Neural progenitor cell (in vitro differentiated cells): ENCODE results near the gene CSRP1. TPM values are rescaled to one million over a fixed set of nuclear protein-coding genes. Genes with fewer than 3 reads are reported as not detected.

Experiments used
- DNase-seq: peaks from one replicate; pipeline ENCODE4 v3.0.0-alpha.2; 2016; ENCODE audit warnings: low spot score
- H2AFZ ChIP-seq: fragments of 200-600 bp; sonication (generic); replicated peaks from 2 replicates; pipeline ENCODE4 v1.6.1; 2016; ENCODE audit warnings: antibody characterized with exemption
- H3F3A ChIP-seq: fragments of 200-600 bp; sonication (generic); 2 replicates; pipeline ENCODE4 v1.6.1; 2016; ENCODE audit warnings: antibody characterized with exemption, low read depth
- H3K27ac ChIP-seq: fragments of 200-600 bp; sonication (generic); 2 replicates; pipeline ENCODE4 v1.5.1; 2016; ENCODE audit warnings: mild to moderate bottlenecking
- H3K27me3 ChIP-seq: fragments of 200-600 bp; sonication (generic); 2 replicates; pipeline ENCODE4 v1.6.1; 2016; ENCODE audit warnings: mild to moderate bottlenecking, moderate library complexity
- H3K36me3 ChIP-seq: fragments of 200-600 bp; sonication (generic); 2 replicates; pipeline ENCODE4 v1.5.1; 2016
- H3K4me1 ChIP-seq: fragments of 200-600 bp; sonication (generic); 2 replicates; pipeline ENCODE4 v1.6.1; 2016; ENCODE audit warnings: mixed run types
- H3K4me2 ChIP-seq: fragments of 200-600 bp; sonication (generic); 2 replicates; pipeline ENCODE4 v1.6.1; 2016
- H3K4me3 ChIP-seq: fragments of 200-600 bp; sonication (generic); 2 replicates; pipeline ENCODE4 v1.5.1; 2016
- H3K79me2 ChIP-seq: fragments of 200-600 bp; sonication (generic); 2 replicates; pipeline ENCODE4 v1.6.1; 2016; ENCODE audit warnings: low read depth
- H3K9ac ChIP-seq: fragments of 200-600 bp; sonication (generic); 2 replicates; pipeline ENCODE4 v1.6.1; 2016
- H3K9me3 ChIP-seq: fragments of 200-600 bp; sonication (generic); 2 replicates; pipeline ENCODE4 v1.5.1; 2016; ENCODE audit warnings: low read depth
- H4K20me1 ChIP-seq: fragments of 200-600 bp; sonication (generic); 2 replicates; pipeline ENCODE4 v1.6.1; 2016; ENCODE audit warnings: low read depth
- H3K27ac Mint-ChIP-seq: 3 replicates; pipeline ENCODE4 v1.8.0; 2021; ENCODE audit warnings: mixed read lengths
- H3K27me3 Mint-ChIP-seq: 2 replicates; pipeline ENCODE4 v1.8.0; 2022; ENCODE audit warnings: low read depth, mild to moderate bottlenecking, inconsistent platforms, moderate library complexity, mixed read lengths; ENCODE audit not compliant: insufficient read depth
- H3K36me3 Mint-ChIP-seq: 3 replicates; pipeline ENCODE4 v1.8.0; 2021; ENCODE audit warnings: mixed read lengths
- H3K4me1 Mint-ChIP-seq: 3 replicates; pipeline ENCODE4 v1.8.0; 2021; ENCODE audit warnings: mixed read lengths
- H3K4me3 Mint-ChIP-seq: 3 replicates; pipeline ENCODE4 v1.8.0; 2021; ENCODE audit warnings: mild to moderate bottlenecking, moderate library complexity, mixed read lengths
- H3K9me3 Mint-ChIP-seq: 3 replicates; pipeline ENCODE4 v1.8.0; 2020; ENCODE audit warnings: mixed read lengths
- CTCF ChIP-seq: fragments of 200-600 bp; sonication (generic); IDR thresholded peaks from 2 replicates; pipeline ENCODE4 v1.5.1; 2017; ENCODE audit warnings: antibody characterized with exemption, mild to moderate bottlenecking
- EZH2 ChIP-seq: fragments of 200-600 bp; sonication (generic); IDR thresholded peaks from 2 replicates; pipeline ENCODE4 v1.6.1; 2017; ENCODE audit warnings: antibody characterized with exemption, mild to moderate bottlenecking, moderate library complexity
- EZH2phosphoT487 ChIP-seq: fragments of 200-600 bp; sonication (generic); IDR thresholded peaks from 2 replicates; pipeline ENCODE4 v1.6.1; 2017; ENCODE audit warnings: antibody characterized with exemption
- total RNA-seq: library from RNA; depleted of rRNA; stranded (reverse); fragments of >200 nt; gene quantifications from 2 replicates; pipeline ENCODE4 v1.2.3, GENCODE V29; 2015; ENCODE audit warnings: low replicate concordance

The CSRP1 gene
- total RNA-seq, 1 donor from 2014 or later, result 2.5 TPM

DNA sequence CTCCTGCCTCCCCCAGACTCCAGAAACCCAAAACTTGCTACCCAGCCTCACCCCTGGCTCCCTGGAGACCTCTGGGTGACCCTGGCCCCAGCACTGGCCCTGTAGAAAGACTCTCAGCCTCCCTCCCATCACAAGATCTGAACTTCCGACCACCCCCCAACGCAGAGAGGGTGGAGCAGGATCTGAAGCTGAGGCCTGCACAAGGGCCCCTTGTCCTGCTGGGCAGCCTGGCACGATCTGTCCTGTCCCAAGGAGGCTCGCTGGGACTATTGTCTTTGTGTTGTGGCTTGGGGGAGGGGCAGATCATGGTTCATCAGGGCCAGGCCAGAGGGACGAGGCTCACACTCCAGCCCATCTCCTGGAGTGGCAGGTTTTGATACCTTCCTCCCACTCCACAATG, 57.9 kb downstream of the CSRP1 start:
- Histone ChIP-seq H3K36me3 (no peaks in the 10 kb centered on the region), H3K4me3 (no peak overlapping the region), H3K9ac (no peak overlapping the region), H3K27ac (no peak overlapping the region), H3K79me2 (no peaks in the 10 kb centered on the region), H3F3A (peaks cover 9% of the 10 kb centered on the region), H3K9me3 (no peaks in the 10 kb centered on the region), H3K4me1 (peaks cover 21% of the 10 kb centered on the region), H2AFZ (peak overlapping the region; percentile 27), H4K20me1 (no peaks in the 10 kb centered on the region), H3K27me3 (no peaks in the 10 kb centered on the region), H3K4me2 (peak overlapping the region; percentile 18)
- TF ChIP-seq CTCF (no peak), EZH2 (no peak), EZH2phosphoT487 (no peak)
- Mint-ChIP-seq H3K4me3 (no peak overlapping the region), H3K4me1 (peaks cover 36% of the 10 kb centered on the region), H3K27ac (no peak overlapping the region), H3K36me3 (no peaks in the 10 kb centered on the region), H3K27me3 (peaks cover 7% of the 10 kb centered on the region), H3K9me3 (no peaks in the 10 kb centered on the region)
- DNase-seq, result no peak

- Histone ChIP-seq H3K9me3 (no peaks in the 10 kb centered on the region), H3F3A (peaks cover 9% of the 10 kb centered on the region), H3K4me2 (peak overlapping the region; percentile 18), H3K4me3 (no peak overlapping the region), H3K4me1 (peaks cover 21% of the 10 kb centered on the region), H3K27ac (no peak overlapping the region), H2AFZ (no peak overlapping the region), H3K9ac (no peak overlapping the region), H3K27me3 (no peaks in the 10 kb centered on the region), H3K79me2 (no peaks in the 10 kb centered on the region), H4K20me1 (no peaks in the 10 kb centered on the region), H3K36me3 (no peaks in the 10 kb centered on the region)
- Mint-ChIP-seq H3K36me3 (no peaks in the 10 kb centered on the region), H3K27me3 (peaks cover 6% of the 10 kb centered on the region), H3K27ac (no peak overlapping the region), H3K4me3 (no peak overlapping the region), H3K9me3 (no peaks in the 10 kb centered on the region), H3K4me1 (peaks cover 38% of the 10 kb centered on the region)
- DNase-seq, result peak; percentile 88
- TF ChIP-seq CTCF (peak; percentile 85), EZH2 (no peak)
Measured at GRCh38 chr1:201447903-201448871, 58.7 kb downstream of the CSRP1 start.

GRCh38 chr1:201445310-201445709, 61.6 kb downstream of the CSRP1 start:
- H3K27ac ChIP-seq, result no peak overlapping the region
- TF ChIP-seq CTCF (no peak), EZH2 (no peak), EZH2phosphoT487 (no peak)

More at GRCh38 chr1:201445310-201445709, 61.6 kb downstream of the CSRP1 start:
- Histone ChIP-seq H3K9ac (no peak overlapping the region), H3K4me3 (no peak overlapping the region), H3K9me3 (no peaks in the 10 kb centered on the region), H3K4me2 (no peak overlapping the region), H3K79me2 (no peaks in the 10 kb centered on the region), H3F3A (peaks cover 9% of the 10 kb centered on the region), H3K27me3 (no peaks in the 10 kb centered on the region), H2AFZ (no peak overlapping the region), H3K36me3 (no peaks in the 10 kb centered on the region), H3K4me1 (peaks cover 12% of the 10 kb centered on the region), H4K20me1 (no peaks in the 10 kb centered on the region)
- H3K9me3 Mint-ChIP-seq, result peaks cover 8% of the 10 kb centered on the region
- H3K4me1 Mint-ChIP-seq, result peaks cover 29% of the 10 kb centered on the region
- H3K36me3 Mint-ChIP-seq, result no peaks in the 10 kb centered on the region
- H3K4me3 Mint-ChIP-seq, result no peak overlapping the region
- DNase-seq, result no peak
- peaks cover 2% of the 10 kb centered on the region for H3K27me3 Mint-ChIP-seq
- peak overlapping the region; percentile 51 for H3K27ac Mint-ChIP-seq
